C4-2B (cell line): Measurements from ENCODE around the gene KCNQ1OT1.
A peak's percentile ranks its signal among the peaks of the same experiment; 100 is the strongest.

Source experiments
- H3K27ac ChIP-seq: fragments of 450-650 bp; 2 replicates; pipeline ENCODE4 v1.5.1; 2017
- ZFX ChIP-seq: fragments of 450-650 bp; IDR thresholded peaks from 2 replicates; pipeline ENCODE4 v1.6.1; 2017
- TF ChIP-seq, protein P1 (sequence below): fragments of 450-650 bp; conservative IDR thresholded peaks from 2 replicates; pipeline ENCODE4 v1.5.1; 2017; ENCODE audit warnings: mild to moderate bottlenecking

The KCNQ1OT1 gene

DNA sequence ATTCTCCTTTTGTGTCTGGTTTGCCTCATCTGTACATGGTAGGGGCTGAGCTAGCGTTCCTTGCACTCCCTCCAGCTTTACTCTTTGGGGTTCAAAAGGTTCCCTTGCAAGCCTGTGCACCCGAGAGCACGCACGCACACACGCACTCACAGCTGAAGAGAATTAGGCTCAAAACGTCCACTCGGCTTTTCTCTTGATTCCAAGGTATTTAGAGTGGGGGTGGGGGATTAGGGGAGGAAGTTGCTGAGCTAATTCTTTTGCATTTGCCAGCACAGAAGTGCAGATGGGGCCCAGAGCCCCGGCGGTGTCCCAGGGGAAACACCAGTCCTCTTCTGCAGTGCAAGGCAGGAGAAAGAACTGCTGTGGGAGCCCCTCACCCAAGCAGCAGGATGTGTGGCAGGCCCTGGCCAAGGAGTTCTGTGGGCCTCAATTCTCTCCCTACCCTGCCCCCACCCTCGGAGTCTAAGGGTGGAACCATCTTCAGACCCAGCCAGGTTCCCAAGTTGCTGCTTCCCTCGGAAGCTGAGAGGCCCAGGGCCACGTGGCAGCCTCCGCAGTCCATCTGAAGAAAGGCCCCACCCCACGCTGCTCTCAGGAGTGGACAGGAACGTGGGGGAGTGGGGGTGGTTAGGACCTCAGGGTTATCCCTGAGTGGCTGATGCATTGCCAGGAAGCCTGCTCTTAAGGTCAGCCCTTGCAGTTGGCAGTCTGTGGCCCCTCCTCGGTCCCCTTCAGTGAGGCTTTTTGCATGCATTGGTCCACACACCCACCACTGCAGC is 3.8 kb upstream of the KCNQ1OT1 start:
- no peak overlapping the region for H3K27ac ChIP-seq
- no peak for TF ChIP-seq ZFX
- TF ChIP-seq, protein P1, sequence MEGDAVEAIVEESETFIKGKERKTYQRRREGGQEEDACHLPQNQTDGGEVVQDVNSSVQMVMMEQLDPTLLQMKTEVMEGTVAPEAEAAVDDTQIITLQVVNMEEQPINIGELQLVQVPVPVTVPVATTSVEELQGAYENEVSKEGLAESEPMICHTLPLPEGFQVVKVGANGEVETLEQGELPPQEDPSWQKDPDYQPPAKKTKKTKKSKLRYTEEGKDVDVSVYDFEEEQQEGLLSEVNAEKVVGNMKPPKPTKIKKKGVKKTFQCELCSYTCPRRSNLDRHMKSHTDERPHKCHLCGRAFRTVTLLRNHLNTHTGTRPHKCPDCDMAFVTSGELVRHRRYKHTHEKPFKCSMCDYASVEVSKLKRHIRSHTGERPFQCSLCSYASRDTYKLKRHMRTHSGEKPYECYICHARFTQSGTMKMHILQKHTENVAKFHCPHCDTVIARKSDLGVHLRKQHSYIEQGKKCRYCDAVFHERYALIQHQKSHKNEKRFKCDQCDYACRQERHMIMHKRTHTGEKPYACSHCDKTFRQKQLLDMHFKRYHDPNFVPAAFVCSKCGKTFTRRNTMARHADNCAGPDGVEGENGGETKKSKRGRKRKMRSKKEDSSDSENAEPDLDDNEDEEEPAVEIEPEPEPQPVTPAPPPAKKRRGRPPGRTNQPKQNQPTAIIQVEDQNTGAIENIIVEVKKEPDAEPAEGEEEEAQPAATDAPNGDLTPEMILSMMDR = no peak

DNA sequence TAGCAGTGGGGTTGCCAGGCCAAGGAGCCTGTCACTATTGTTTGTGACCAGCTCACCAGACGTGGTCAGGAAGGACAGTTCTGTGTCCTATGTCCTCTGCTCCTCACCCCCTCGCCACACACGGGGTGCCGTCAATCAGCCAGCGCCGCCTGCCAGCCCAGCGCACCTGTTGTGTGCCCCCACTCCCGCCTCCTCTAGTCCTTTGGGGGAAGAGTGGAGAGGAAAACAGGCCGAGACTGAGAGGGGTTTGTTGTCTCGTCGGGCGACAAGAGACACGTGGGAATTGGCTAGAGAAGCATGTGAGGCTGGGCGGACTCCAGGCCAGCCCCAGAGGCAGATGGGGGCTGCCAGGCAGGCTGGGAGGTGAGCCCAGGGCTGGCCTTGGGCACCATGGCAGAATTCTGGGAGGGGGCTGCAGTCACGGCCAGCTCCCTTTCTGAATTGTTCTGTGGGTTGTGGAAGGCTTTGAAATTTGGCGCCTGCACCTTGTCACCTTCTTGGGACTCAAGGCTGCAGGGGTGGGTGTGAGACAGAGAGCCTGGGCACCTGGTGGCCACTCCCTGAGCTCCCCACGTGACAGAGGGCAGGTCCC is 3.1 kb upstream of the KCNQ1OT1 start:
- TF ChIP-seq, protein P1 = no peak
- TF ChIP-seq ZFX = no peak
- H3K27ac ChIP-seq = no peak overlapping the region

DNA sequence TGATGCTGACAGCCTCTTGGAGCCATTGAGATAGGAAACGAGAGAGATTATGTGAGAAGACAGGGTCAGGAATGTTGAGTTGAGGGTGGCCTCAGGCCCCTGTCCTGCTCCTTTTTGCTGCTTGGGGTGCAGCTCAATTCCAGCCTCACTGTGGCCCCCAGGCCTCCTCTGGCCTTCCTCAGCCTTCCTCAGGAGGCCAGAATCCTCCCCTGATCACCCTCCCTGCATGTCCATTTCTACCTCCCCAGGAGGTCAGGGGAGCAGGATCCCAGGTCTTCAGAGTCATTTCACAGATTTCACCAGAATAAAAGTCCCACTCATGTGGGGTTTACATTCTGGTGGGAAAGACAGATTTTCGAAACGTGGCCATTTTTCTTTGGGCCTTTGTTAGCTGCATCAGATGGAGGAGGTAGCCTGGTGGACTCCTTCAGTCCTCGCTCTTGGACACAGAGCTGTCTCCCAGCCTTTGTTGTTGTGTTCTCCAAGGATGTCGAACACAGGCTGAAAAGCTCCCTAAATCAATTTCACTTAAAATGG is 2.2 kb upstream of the KCNQ1OT1 start:
- H3K27ac ChIP-seq = no peak overlapping the region
- no peak for TF ChIP-seq ZFX
- TF ChIP-seq, protein P1 = no peak

GRCh38 chr11:2701230-2701629 is 1.4 kb upstream of the KCNQ1OT1 start:
- H3K27ac ChIP-seq = peak overlapping the region; percentile 83
- TF ChIP-seq, protein P1 = no peak
- no peak for TF ChIP-seq ZFX

DNA sequence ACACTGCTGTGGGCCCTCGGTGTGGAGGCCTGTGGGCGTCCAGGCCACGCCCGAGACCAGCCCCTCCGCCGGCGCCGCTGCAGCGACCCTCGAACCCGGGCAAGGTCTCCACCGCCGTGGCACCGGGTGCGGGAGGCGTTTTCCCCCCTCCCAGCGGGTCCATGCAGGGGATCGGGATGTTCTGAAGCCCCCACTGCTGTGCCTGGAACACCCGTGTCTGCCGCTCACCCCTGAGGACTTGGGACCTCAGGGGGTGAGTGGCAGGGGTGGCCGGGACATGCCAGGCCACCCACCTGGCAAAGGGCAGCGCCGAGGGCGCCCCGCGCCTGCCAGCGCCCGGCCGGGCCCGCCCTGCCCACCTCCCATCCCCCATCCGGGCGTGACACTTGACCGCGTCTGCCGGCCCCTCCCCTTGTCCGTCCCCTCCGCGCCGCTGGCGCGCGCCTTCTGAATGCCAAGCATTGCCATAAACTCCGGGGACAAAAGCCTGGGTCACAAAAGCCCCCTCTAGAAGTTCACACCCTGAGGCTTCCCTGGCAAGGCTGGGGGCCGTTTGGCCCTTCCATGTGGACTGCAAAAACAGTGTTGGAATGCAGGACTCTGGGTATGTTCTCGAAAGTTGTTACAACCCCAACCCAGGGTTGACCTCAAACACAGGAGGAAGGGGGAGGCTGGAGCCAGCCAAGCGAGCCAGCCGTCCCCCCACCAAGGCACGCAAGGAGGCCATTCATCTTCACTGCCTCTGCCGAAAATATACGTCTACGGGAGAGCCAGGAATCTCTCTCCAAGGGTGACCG is 819 bp upstream of the KCNQ1OT1 start:
- H3K27ac ChIP-seq = peak overlapping the region; percentile 83
- TF ChIP-seq, protein P1 = no peak
- TF ChIP-seq ZFX = no peak

DNA sequence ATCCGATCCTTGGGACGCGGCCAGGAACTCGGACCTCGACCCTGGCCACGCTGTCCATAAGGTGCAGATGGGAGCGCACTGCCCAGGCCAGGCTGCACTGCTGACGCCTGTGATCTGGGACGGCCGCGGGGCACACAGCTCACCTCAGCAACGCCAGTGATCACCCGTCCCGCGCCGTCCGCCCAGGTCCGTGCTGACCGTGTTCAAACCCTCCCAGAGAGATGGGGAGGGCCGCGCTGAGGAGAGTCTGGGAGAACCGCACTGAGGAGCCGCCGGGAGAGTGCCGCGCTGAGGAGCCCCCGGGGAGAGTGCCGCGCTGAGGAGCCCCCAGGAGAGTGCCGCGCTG is 636 bp downstream of the KCNQ1OT1 start:
- peak overlapping the region; percentile 83 for H3K27ac ChIP-seq
- TF ChIP-seq, protein P1 = no peak
- TF ChIP-seq ZFX = no peak
